Measurements from ENCODE around the gene IFT57.
A peak's percentile ranks its signal among the peaks of the same experiment; 100 is the strongest.
"Not testable (repeated sequence)": the region's sequence is repeated elsewhere in the genome, so short reads cannot be mapped to it uniquely, and the experiment has no call there.

IFT57 gene, protein sequence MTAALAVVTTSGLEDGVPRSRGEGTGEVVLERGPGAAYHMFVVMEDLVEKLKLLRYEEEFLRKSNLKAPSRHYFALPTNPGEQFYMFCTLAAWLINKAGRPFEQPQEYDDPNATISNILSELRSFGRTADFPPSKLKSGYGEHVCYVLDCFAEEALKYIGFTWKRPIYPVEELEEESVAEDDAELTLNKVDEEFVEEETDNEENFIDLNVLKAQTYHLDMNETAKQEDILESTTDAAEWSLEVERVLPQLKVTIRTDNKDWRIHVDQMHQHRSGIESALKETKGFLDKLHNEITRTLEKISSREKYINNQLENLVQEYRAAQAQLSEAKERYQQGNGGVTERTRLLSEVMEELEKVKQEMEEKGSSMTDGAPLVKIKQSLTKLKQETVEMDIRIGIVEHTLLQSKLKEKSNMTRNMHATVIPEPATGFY

DNA sequence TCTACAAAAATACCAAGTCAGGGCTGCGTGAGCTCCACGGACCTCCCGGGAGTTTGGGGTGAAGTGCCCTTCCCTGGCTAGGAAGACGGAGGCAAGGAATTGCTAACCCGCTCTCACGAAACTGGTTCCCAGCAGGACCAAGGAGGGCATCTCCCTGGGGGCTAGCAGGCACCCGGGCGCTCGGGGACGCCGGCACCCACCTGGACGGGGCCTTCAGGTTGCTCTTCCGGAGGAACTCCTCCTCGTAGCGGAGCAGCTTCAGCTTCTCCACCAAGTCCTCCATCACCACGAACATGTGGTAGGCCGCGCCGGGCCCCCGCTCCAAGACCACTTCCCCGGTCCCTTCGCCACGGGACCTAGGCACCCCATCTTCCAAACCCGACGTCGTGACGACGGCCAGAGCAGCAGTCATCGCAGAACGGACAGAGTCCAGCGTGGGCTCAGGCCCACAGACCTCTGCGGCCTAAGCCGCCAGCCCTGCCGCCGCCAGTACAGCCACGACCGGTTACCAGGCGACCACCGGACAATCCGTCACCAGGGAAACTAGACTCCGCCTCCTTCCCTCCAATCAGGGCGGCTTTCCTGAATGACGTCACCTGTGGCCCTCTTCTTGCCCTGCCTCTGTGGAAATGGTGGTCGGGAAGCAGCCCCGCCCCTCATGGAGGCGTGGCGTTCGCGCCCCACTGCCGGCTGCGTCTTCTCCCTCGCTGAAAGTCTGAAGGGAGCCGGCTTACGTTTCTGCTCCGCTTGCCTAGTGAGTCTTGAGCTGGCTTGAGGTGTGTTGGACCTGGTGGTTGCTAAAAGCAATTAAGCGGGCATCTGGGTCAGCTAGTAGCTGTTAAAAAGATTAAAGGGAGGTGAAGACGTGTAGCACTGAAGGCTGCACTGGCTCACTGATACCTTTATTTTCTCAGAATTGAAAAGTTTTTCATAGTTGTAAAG is at the start of gene IFT57:
Gene IFT57 (minus strand): TSS at position 514 of the 942 bp plus-strand sequence. CDS start 102 bp downstream, at position 412.
- DNase-seq, result peak; percentile 71

DNA sequence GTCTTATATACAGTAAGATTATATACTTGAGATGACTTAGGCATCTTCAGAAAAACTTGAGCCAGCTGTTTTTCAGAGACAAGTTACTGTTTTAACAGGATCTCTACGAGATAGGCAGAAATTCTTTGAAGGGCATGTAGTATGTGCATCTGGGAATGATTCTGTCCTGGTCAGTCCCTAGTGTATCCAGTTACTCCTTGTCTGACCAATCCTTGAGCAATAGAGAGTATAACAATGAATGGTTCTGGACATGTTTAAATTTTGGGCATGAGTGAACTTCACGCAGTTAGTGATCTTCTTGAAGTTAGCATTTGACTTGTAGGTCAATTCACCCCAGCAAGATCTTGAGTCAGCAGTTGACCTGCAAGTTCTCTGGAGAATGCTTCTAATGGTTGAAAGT is 49.4 kb upstream of the IFT57 start:
- DNase-seq, result no peak

DNA sequence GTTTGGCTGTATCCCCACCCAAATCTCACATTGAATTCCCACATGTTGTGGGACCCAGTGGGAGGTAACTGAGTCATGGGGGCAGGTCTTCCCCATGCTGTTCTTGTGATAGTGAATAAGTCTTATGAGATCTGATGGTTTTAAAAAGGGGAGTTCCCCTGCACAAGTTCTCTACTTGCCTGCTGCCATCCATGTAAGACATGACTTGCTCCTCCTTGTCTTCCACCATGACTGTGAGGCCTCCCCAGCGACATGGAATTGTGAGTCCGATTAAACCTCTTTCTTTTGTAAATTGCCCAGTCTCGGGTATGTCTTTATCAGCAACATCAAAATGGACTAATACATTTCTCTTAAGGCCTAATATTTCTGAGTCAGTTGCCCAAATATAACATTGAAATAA is 46.0 kb upstream of the IFT57 start:
- not testable (repeated sequence) for DNase-seq

DNA sequence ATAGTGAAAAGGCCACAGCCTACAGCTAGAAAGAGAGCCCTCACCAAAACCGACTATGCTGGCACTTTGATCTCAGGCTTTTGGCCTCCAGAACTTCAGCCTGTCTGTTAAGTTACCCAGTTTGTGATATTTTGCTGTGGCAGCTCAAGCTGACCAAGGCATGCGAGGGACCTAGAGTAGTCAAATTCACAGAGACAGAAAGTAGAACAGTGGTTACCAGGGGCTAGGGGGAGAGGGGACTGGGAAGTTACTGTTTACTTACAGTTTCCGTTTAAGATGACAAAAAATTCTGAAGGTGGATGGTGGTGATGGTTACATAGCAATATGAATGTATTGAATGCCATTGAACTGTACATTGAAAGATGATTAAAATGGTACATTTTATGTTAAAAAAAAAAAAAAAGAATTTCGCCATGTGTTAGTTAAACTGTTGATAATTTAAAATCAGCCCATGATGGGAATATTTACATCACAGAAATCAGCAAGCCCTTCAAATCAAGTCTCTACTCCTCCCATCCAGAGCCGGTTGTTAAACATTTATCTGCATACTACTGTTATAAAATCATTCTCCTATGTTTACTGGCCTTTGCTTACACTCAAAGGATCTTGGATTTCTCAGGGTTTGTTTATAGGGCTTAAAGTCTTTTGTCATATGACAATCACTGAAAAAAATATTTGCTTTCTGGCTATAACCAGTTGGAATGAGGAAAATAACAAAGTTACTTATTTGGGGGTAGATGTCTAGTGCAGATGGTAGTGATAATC is 42.5 kb upstream of the IFT57 start:
- DNase-seq, result not testable (repeated sequence)

DNA sequence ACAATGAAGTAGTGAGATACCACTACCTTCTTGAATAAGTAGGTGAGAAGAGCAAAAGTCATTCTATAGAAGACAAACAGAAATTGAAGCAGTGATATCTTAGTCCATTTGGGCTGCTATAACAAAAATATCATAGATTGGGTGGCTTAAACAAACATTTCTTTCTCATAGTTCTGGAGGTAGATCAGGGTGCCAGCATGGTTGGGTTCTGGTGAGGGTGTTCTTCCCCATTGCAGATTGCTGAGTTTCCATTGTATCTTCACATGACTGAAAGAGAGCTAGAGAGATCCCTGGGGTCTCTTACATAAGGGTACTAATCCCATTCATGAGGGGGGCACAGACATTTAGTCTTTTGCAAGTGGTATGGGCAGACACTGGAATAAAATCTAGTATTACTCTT is 32.9 kb upstream of the IFT57 start:
- DNase-seq, result no peak

DNA sequence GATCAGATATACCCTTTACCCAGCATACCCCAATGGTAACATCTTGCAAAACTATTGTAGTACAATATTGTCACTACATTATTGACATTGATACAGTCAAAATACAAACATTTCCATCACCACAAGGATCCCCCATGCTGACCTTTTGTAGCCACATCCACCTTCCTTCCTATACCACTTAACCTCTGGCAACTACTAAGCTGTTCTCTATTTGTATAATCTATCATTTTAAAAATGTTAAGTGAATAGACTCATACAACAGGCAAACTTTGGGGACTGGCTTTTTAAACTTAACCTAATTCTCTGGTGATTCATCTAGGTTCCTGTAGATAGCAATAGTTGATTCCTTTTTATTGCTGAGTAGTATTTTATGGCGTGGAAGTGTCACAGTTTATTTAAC is 29.6 kb upstream of the IFT57 start:
- no peak for DNase-seq

DNA sequence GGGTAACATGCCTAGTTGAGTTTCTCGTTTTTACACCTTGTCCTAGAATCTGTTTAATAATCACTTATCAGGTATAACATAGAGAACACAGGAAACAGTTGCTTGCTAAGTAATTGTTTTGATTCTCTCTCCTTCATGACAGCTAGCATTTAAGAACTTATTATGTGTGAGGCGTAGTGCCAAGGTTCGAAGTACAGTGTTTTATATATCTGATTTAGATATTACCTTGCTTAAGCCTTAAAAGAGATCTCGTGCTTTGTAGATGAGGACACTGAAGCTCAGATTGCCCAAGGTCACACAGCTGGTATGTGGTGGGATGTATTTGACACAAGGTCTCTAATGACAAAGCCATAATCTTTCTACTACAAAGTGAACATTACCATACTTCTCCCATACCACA is 29.0 kb upstream of the IFT57 start:
- DNase-seq, result no peak

DNA sequence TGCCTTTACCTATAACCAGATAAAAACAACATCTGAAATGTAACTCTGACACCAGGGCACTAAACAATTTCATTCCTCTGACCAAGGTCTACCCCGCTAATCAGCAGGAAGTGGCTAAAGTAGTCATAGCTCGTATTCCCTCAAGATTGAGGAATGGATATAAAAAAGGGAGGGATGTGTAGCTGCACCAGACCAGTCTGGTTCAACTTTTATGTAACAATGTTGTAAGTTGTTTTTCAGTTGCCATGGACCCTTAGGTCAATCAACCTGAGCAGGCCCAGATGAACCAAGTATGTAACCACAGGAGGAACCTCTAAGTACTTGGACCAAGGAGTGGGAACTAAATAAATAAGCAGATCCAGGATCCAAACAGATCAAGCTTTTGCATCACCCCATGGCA is 28.4 kb upstream of the IFT57 start:
- DNase-seq, result no peak

DNA sequence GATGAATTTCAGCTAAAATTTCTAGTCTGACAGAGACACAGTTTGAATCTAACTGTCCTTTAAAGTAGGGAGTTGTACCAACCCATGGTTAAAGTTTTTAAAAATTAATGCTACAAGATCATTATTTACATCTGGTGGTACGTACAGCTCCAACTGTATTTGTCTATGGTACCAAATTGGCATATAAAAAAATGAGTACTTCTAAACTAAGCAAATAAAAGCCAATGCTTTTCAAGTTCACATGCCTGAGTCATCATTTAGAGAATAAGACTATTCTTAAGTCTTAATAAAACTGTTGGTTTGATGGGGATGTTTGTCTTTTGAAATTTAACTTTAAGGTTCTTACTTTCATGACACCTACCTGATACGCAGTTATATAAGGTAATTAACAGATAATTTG is 21.0 kb upstream of the IFT57 start:
- DNase-seq, result no peak

DNA sequence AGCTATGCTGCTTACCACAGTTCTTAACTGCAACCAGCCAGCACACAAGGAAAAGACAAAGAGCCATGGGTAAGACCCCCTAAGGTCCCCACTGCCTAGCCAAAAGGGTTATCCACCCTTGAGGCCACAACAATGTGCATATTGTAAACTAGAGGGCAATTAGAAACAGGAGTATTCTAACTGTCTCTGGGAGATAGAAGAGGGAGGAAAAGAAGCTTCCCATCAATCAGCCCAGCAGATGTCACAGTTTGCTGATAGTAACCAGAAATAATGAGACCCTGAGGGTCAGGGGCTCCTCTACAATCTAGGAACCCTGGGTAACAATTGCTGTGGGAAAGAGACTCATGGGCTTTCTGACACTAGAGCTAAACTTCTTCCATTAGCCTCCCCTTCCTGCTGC is 20.6 kb upstream of the IFT57 start:
- no peak for DNase-seq

DNA sequence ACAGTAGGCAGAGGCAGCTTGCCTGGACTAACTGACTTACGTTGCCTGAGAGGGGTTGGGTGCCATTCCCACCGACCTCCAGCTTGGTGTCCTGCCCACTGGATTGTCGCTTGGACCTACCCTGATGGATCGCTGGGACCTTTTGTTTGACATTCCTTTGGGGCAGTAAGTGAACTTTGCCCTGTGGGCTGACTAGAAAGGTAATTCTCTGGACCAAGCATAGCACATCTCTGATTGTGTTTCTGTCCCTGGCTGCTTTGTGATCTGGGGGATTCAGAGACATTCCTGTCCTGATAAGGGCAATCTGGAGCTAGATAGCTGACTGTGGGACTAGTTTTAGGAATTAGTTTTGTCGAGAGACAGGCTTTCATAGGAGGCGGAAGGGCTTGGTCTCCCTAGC is 19.5 kb upstream of the IFT57 start:
- no peak for DNase-seq

DNA sequence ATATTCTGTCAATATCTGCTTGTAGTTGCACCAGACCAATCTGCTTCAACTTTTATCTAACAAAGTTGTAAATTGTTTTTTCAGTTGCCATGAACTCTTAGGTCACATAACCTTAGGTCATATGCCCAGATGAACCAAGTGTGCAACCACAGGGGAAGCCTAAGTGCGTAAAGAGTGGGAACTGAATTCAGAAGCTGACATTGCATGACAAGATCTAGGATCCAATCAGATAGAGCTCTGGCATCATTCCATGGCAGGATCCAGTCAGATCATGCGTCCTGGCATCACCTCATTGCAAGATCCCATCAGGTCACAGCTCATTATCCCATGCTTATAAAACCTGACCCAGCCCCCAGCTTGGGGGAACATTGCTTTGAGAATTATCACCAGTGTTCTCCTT is 18.9 kb upstream of the IFT57 start:
- no peak for DNase-seq

DNA sequence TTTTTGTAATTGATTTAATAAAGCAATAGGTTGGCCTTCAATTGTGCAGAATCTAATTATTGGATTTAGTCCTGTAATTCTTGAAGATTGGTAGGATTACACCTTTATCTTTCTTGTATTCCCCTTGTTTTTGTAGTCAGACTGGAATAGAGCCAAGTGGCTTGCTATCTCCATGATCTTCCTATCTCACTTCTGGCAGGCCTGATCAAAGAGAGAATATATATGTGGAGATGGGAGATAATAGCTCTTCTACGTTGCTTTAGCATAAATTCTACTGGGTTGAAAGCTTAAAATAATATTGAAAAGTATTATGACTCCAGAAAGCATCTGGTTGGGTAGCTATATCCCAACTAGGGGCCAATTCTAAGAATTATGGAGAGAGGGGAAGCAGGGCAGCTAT is 16.9 kb upstream of the IFT57 start:
- DNase-seq, result no peak

DNA sequence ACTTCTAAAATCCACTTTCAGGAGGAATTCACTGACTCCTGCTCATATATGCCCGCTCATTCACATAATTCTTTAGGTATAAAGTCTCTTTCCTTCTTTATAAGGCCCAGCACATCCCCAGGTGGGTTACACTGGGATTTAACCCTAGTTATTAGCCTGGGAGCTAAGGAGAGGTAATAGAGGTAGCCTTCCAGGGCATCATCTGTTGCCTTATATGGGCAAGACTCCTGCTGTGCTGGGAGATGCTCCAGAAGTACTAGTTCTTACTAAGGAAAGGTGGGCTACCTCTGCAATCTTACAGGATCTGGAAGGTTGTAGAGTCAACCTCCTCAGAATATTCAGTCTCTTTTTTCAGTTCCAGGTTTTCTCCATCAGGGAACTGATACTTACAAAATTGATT is 13.1 kb upstream of the IFT57 start:
- DNase-seq, result no peak

DNA sequence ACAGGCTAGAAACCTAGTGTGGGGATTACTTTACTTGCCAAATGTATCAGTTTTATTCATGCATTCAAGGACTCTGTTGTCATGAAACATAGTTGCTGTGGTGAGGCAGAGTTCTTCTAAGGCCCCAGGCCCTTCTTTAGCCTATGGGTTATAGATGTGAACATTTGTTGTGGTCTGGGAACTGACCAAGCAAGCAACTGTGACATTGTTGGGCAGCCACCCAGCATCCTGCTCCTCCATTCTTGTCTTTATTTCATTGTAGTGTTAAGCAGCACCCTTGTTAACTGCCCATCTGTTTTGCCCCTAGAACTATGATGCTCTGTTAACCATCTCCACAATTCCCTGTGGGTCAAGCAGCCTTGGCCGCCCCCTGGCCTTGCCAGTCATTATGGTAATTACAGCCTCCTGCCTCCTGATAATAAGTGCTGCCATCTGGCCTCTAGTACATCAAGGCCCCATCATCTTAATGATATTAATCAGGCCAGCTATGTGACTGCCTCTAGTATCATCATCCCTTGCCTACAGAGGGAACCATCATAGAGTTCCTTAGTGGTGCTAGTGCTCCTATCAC is 12.2 kb upstream of the IFT57 start:
- no peak for DNase-seq

DNA sequence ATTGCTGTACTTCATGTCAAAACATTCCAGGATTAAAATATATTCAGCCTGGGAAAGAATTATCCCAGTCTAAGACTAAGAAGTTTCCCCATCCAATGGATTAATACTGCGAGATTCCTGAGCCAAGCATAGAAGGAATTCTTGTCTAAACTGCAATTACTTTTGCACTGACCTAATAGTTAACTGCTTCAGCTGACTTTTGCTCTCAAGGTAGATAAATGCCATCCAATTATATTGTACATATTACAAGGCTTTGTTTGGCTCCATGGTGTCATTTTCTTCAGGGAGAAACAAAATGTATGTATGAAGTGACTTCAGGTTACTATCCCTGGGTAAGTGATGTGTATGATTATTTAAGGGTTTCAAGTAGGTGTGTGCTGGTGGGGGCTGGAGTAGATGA is 6.1 kb upstream of the IFT57 start:
- DNase-seq, result no peak

DNA sequence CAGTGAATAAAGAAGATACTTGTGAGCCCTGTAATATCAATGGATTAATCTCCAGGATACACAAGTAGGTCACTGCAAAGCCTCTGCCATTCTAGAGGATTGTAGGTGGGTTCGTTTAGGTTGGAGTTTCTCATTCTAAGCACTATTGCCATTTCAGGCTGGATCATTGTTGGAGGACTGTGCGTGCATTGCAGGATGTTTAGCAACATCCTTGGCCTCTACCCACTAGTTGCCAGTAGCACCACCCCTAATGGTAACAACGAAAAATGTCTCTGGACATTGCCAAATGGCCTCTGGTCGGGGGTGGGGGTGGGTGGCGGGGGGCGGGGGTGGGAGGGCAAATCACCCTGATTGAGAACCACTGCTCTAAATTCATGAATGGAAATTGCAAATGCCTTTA is 4.9 kb upstream of the IFT57 start:
- no peak for DNase-seq

DNA sequence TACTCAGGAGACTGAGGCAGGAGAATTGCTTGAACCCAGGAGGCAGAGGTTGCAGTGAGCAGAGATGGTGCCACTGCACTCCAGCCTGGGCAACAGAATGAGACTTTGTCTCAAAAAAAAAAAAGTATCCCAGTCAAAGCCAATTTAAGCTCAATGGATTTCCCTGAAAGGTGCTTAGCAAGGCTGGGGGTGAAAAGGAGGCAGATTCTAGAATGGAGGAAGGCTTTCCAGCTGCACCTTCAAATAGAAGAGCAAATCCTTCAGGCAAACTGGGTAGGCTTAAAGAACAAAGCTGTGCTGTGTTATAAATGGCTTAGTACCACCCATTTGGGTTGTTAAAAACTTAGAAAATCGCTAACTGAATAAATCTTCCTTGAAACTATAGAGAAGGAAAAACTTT is 3.0 kb upstream of the IFT57 start:
- no peak for DNase-seq

DNA sequence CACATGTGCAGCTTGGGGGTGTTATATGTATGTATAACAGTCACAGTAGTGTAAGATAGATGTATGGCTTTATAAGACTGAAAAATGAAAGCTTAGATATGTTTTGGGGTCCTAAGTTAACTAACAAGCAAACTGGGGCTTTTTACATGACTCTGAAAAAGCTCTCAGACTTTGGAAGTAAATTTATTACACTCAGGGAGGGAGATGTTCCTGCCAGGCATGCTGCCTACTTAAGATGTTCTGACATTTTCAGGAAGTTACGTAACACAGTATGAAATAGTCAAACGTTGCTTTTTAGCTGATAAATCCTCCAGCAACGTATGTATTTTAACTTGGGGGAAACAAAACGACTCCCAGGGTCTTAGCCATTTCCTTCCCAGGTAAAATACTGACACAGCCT is 1.7 kb upstream of the IFT57 start:
- DNase-seq, result no peak

DNA sequence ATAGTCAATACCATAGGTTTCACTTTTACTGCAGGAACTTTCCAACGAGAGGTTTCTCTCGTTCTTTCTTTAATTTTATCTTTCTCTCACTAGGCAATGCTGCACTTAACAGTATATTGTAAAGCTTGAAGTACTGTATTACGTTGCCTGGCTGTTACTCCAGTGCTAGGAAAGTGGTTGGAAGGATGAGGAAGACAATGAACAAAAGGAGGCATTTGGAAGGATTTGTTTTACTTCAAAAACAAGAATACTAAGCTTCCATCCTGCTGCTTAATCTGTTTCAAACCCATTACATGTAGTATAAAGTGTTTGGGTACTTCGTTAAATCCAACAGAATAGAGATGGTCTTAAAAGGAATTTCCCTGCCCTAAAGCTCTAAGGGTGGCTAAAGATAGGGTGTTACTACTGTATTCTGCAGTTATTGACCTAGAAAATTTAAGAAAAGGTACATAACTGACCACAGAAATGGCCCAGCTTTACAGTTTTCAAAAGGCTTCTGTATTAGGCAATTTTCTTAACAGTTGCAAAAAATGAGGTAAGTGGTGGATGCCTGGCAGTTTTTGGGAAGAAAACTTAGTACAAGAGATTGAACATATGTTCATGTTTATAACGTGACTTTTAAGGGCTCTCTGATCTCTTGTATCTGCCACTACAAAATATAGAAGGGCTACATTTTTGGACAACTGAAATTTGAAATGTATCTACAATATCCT is 785 bp upstream of the IFT57 start:
- DNase-seq, result no peak

DNA sequence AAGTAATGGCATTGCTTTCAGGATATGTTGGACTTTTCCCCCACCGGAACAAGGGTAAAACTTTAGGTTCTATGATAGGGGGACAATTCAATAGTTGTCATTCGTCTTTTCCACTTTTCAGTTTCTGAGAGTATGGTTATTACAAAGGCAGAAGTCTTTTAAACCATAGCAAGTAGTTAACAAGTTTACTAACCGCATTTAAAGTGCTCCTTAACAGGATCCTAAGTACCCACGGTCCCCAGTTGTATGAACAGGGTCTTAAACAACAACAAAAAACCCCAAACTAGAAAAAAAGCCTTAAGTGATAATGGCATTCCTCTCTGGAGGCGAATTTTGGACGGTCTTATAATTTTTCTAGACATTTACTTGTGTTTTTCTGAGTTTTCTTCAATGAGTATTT is 831 bp downstream of the IFT57 start:
- no peak for DNase-seq

DNA sequence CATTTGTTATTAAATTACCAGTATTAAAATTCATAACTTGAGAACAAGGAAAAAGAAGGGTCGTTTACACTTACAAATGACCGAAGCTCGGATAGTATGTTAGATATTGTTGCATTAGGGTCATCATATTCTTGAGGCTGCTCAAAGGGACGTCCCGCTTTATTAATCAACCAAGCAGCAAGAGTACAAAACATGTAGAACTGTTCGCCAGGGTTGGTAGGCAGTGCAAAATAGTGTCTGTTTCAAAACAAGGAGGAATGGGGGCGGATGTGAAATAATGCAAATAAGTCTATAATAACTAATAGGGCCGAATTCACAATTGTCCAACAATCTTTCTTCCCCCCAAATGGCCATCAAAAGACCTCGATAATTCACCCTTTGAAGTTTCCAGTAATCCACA is 2.9 kb downstream of the IFT57 start:
- no peak for DNase-seq

All from 8988T (cell line).